HG03039 (cell line): ENCODE results near the gene OR1F1.
"Not testable (repeated sequence)": the region's sequence is repeated elsewhere in the genome, so short reads cannot be mapped to it uniquely, and the experiment has no call there.

ENCODE experiments used
- ATAC-seq: cut with Tn5 transposase; IDR thresholded peaks from one replicate; pipeline ENCODE4 v1.9.1; 2021; ENCODE audit warnings: mild to moderate bottlenecking, moderate library complexity; ENCODE audit not compliant: unreplicated experiment

OR1F1 gene

GRCh38 chr16:3150346-3151218, 37.4 kb upstream of the OR1F1 start:
- ATAC-seq = peak; percentile 61

- no peak for ATAC-seq
Observed at GRCh38 chr16:3152027-3152276, 36.1 kb upstream of the OR1F1 start.

GRCh38 chr16:3152277-3152990, 35.6 kb upstream of the OR1F1 start:
- ATAC-seq = no peak

DNA sequence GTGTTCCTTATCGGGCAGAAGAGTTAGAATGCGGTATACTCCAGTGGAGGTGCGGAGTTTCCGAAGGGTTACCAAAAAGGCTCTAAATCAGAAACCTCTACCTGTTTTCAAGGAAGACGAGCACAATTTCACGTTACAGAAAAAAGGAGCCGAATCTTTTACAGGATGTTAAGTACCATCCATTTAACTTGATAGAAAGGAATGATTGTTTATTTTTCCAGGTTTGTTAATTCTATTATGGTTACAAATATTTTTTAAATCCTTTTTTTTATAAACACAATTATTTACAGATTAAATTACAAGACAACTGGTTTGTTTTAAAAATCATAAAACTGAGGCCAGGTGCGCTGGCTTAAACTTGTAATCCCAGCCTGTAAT, 35.0 kb upstream of the OR1F1 start:
- no peak for ATAC-seq

GRCh38 chr16:3155181-3155580, 32.8 kb upstream of the OR1F1 start:
- ATAC-seq = no peak

DNA sequence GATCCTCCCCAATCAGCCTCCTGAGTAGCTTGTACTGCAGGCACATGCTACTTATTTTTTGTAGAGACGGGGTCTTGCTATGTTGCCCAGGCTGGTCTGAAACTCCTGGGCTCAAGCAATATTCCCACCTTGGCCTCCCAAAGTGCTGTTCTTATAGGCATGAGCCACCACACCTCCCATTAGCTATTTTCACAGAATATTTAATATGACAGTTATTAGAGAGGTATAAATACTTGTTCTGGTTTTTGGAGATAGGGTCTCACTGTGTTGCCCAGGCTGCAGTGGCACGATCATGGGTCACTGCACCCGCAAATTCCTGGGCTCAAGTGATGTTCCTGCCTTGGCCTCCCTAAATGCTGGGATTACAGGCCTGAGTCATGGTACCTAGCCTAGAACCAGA, 32.0 kb upstream of the OR1F1 start:
- no peak for ATAC-seq

- ATAC-seq = no peak
Observed at GRCh38 chr16:3157229-3158025, 30.6 kb upstream of the OR1F1 start.

DNA sequence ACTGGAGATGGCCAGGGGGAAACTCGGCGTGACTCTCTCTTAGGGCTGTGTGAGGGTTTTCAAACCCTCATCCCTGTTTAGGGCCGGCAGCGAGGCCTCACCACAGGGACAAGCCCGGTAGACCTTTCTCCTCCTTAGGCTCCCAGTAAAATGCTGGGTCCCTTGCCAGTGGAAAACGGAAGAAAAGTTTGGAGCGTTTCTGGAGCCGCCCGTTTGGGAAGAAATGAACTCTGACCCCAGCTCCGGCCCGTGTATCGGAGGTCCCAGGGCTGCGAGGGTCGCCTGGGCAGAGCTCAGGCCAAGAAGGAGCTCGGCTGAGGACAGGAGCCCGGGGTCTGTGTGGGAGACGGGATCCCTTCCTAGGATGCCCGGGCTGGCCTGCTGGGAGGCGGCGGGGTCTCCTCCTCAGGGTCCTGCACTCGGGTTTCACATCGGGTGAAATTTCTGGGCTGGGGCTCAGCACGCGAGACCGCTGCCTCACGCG, 29.9 kb upstream of the OR1F1 start:
- no peak for ATAC-seq

DNA sequence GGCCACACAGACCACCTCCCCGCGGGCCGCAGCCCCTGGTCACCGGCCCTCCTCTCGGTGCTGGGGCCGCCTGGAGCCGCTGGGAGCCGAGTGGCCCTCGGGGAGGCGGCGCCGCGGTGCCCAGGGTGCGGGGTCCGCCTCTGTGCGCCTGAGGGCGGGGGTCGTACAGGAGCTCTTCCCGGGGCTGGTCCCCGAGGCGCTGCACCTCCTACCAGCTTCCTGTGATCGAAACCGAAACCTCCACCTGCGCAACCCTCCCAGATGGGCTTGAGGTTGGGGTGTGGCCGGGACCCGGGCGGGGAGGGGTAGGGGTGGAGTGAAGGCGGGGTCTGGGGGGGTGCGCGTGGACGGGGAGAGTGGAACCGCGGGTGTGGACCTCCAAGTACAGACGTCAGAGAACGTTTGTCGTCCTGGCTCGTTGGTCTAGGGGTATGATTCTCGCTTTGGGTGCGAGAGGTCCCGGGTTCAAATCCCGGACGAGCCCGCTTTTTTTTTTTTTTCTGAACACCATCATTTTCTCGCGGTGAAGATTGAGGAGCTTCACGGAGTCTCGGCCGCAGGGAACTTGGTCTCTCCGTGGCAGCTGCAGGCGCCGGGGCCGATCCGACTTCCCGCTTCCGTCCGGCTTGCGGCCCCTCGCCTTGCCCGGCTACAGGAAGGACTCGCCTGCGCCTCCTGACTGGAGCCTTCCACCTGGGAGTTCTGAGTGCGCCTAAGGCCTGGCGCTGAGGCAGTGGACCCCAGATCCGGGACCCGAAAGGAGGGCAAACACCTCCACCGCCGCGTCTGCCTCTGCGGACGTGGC, 29.3 kb upstream of the OR1F1 start:
- ATAC-seq = no peak

- ATAC-seq = no peak
Observed at GRCh38 chr16:3161235-3162018, 26.6 kb upstream of the OR1F1 start.

DNA sequence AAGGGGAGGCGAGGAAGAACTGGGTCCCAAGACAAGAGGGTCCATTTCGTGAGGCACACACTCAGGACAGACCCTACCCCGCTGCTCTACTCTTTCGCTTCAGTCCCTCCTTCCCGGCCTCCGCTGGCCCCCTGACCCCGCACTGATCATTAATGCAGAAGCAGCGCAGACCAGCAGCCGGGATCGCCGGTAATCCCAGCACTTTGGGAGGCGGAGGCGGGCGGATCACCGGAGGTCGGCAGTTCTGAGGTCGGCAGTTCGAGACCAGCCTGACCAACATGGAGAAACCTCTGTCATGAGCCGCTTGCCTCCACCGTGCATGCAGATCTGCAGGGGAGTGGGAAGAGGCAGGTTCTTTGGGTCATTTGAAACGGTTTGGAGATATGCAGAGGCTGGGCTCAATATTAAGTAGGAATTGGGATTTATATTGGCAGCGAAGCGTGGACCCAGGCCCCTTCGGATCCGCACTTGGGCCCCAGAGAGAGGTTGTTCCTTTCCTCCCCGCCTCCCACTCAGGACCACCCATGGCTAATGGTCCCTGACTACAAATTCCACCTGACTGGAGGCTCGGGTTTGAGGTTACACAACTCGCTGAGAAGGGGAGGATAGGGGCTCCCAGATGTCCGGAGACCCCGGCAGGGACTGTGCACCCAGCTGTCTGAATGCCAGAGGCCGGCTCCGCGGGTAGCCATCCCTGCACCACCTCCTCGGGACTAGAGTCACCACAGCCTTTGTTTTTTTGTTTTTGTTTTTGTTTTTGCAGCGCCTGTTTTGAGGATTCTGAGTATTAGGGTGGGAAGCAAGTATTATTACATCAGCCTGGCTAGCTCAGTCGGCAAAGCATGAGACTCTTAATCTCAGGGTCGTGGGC, 23.6 kb upstream of the OR1F1 start:
- ATAC-seq = no peak

DNA sequence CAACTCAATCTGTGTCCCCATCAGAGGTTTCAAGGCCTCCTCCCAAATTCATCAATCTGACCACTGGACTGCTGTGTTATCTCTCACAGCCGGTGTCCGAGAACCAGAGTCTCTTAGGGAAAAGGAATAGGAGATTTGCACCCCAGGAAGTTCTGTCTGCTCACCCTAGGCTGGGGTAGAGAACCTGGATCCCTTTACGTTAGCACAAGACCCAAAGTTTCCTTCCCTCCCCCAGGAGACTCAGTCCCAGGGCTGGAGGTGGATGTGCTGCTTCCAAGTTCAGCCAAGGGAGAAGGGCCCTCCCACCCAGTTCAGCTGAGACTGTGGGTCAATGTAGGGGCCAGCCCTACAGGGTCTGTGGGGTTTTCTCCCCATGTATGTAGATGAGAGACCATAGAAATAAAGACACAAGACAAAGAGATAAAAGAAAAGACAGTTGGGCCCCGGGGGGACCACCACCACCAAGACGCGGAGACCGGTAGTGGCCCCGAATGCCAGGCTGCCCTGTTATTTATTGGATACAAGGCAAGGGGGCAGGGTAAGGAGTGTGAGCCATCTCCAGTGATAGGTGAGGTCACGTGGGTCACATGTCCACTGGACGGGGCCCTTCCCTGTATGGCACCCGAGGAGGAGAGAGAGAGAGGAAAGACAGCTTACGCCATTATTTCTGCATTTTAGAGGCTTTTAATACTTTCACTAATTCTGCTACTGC, 22.7 kb upstream of the OR1F1 start:
- no peak for ATAC-seq

GRCh38 chr16:3166505-3166886, 21.5 kb upstream of the OR1F1 start:
- no peak for ATAC-seq

GRCh38 chr16:3168729-3169128, 19.3 kb upstream of the OR1F1 start:
- ATAC-seq = not testable (repeated sequence)

- ATAC-seq = no peak
Observed at GRCh38 chr16:3170440-3171180, 17.4 kb upstream of the OR1F1 start.

DNA sequence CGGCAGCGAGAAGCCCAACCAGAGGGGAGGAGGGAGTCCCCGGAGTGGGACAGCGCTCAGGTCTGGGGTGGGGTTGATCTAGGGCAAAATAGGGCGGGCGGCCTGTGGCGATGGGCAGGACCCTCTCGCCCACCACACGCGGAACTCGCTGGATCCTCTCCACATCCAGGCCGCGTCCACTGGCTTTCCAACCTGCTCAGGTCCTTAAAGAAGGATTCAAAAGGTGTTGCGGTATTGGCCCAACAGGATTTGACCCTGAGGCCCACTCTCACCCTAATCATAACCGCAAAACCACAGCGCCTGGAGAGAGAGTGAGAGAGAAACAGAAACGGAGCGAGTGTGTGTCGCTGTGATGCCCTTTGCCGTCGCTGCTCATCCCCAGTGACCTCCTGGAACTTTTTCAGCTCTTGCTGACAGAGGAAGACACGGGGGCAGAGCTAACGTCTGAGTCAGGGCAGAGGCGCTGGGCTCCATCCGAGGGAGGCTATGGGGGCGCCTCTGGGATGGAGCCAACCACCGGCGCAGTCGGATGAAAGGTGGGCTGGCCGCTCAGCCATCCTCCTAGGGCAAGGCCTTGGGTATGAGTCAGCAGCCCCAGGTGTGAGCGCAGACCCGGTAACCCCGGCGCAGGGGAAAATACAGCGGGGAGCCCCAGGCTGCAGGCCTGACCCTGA, 16.7 kb upstream of the OR1F1 start:
- ATAC-seq = no peak

GRCh38 chr16:3171855-3172593, 16.0 kb upstream of the OR1F1 start:
- no peak for ATAC-seq
